HG02642 (cell line): ENCODE measurements around the gene CLRN3.

ENCODE experiments used
- ATAC-seq: cut with Tn5 transposase; IDR thresholded peaks from one replicate; pipeline ENCODE4 v1.9.1; 2021; ENCODE audit warnings: mild to moderate bottlenecking; ENCODE audit not compliant: unreplicated experiment, poor library complexity

CLRN3 gene

DNA sequence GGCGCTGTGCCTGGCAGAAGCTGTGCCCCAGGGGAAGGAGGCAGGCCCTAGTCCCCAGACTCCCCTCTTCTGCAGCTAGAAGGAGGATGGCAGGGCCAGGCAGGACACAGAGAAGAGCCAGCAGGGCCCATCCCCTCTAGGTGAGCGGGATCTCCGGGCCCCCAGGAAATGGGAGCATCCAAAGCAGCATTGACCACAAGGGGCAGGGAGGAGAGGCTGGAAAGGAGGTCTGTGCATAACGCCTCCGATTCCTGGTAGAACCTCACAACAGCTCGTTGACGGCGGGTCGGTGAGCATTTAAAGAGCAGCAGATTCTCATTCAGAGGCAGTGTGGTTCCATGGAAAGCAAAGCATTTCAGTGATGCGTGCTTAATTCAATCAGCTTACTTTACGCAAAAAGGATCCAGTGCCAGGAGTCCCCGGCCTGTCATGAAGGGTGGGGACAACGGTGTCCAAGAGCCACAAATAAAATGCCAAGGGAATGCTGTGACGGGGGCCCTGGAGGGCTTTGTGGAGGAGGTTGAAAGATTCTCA lies 41.0 kb downstream of the CLRN3 start:
- no peak for ATAC-seq

DNA sequence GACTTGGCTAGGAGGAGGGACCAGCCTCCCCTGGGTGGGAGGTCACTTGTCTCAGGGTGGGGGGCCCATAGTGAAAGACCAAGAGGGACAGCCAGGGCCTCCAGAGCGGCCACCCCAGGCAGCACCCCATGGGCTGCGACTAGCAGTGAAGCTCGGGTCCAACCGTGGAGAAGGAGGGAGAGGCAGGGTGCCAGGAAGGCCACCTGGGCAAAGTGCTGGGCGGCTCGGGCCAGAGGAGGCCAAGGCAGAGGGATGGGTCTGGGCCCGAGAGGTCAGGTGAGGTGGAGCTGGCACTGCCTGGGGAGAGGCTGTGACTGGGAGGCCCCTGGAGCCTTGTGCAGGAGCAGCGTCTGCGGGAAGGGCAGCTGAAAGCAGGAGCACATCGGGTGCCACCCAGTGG lies 41.8 kb downstream of the CLRN3 start:
- no peak for ATAC-seq

DNA sequence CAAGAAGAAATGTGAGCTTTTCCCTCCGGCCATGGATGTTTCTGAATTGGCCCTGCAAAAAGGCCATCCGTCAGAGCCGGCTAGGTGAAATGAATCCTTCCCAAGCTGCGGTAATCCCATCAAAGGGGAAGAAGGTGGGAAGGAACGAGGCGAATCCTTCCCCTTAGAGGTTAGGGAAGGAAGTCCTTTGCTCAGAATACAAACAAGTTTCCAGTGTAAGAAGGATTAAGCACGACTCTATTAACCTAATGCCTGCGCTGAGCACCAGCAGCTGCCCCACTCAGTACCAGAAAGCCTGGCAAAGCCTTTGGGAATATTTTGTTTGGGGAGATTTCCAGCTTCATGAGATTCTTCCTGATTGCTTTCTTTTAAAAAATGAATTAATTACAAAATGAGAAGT lies 42.8 kb downstream of the CLRN3 start:
- no peak for ATAC-seq

DNA sequence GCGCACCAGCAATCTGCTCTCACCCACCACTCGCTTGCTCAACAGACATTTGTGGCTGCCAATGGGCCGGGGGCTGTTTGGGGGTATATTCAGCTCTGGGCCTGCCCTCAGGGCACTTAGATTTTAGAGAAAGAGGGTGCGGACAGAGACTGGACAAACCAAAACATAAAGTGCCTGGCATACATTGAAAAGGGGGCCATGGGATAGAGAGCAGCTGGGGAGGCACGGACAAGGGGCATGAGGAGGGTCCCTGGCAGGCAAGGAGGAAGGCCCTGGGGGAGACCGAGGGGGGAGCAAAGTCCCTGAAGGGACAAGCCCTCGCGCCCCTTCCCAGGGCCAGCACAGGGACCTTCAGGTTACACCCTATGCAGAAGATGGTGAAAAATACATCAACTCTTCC lies 43.5 kb downstream of the CLRN3 start:
- no peak for ATAC-seq

DNA sequence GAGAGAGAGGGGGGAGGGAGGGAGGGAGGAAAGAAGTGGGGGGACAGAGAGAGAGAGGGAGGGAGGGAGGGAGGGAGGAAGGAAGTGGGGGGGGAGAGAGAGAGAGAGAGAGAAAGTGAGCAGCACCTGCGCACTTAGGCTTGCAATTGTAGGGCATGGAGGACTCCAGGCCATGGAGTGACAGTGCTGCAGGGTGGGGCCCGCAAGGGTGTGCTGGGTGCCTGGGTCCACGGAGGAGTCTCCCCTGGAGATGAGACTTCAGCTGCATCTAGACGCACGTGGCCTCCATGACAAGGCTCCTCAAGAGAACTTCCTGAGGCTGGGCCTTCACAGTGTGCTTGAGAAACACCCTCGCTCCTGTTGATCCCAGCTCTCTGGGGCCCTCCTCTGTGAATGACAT lies 44.5 kb downstream of the CLRN3 start:
- ATAC-seq = no peak

DNA sequence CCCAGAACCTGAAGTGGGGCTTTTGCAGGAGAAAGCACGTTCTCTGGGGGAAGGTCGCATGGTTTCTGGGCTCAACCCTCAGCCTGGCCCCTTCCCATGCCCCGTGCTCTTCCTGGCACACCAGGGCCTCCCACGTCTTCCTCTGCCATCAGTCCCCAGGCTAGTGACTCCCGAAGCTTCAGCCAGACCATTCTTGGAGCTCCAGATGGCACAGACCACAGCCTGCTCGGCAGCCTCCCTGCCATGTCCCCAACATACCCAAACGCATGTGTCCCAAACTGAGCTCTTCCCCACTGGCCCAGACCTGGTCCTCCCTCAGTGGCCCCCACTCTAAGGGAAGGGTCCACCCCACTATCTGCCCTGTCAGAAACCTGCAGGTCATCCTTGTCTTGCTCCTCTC lies 47.0 kb downstream of the CLRN3 start:
- ATAC-seq = no peak

DNA sequence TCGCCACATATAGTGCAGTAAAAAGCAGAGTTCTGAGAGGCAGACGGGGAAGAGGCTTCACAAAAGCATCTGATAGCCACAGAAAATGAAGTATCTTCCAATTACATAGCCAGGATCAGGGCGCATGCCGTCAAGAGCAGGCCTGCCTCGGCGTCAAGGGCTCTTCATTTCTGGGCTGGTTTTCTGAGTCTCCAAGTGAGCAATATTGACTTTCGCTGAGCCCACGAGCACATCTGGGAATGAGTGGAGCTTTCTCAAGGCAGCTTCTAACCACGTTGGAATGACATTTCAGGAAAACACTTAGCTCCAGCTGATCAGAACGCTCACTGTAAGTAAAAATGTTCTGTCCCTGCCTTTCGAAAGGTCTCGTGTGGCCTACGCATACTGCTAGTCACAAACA lies 51.9 kb downstream of the CLRN3 start:
- no peak for ATAC-seq

DNA sequence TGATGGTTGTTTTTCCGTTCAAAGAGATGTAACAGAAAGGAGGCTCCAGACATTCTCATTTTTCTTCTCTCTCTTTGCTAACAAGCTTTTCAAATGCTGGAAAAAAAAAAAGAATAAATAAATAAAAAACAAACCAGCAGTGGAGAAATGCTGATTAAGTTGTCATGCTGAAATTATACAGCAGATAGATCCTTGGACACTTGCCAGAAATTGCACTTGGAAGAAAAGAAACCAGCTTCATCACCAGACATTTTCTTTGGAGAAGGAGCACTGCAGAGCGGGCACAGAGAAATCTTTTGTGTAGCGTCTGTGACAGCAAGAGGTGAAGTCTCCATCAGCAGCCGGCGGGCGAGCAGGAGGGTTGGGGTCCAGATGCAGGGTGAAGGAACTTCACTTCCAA lies 55.8 kb downstream of the CLRN3 start:
- ATAC-seq = no peak

DNA sequence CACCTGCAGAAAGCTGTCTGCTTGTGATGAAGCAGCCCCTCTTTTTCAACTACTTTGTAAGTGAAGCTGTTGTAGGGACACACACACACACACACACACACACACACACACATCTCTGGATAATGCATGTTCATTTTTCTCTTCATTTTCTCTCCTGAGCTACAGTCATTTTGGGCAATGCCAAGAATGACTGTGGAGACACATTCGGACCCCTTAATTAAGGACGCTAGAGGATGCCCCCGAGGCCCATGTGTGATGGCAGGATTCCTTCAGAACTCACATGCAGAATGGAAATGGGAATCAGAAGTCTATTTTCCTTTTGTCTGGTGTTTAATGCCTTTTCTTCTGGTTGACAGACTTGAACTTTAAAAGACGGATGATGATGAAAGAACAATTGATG lies 56.6 kb downstream of the CLRN3 start:
- no peak for ATAC-seq

DNA sequence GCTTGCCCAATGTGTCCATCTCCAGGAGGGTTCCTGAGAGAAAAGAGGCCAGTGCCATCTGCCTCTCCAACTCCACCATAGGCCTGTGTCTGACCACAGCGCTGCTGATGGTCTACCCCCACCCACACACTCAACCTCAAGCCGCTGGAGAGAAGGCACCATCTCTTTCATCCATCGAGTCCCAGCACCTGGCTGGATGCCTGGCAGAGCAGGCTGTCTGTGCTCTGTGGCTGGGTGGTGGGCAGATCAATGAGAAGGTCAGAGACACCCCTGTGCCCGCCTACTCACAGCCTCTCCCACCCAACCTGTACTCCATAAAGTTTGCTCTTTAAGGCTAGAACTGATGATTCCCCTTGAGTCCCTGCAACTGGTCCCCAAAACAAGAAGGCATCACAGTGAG lies 58.0 kb downstream of the CLRN3 start:
- no peak for ATAC-seq

DNA sequence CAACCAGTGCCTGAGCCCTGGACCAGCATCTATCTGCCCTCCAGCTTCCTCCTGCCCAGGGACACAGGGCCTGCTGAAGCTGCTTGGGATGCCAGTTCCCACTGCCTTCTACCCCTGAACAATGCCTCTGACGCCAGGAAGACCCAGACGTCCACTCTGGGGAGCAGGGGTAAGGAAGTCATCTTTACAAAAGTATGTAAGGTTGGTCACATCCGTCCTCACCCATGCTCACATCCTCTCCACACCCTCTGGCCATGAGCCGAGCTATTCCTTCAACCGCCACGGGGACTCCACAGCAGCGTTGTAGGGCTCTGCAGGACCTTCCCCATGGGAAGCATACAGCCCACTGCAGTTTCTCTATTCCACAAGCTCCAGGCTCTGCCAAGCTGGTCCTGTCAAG lies 58.5 kb downstream of the CLRN3 start:
- no peak for ATAC-seq

DNA sequence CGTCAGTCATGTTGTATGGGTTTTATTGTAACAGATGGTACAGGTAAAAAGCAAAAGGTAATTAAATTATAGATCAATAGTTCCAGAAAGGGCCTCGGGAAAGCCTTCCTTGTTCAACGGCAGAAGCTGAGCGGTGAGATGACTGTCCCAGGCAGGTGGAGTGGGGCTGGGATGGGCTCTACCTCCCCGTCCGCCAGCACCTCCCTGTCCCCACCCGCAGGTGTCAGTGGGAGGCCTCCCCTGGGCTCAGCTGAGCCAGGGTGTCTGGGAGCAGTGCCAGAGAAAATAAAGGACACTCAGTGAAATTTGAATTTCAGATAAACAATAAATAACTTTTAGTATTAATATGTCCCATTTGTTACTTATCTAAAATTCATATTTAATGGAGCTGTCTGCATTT lies 58.9 kb downstream of the CLRN3 start:
- no peak for ATAC-seq

DNA sequence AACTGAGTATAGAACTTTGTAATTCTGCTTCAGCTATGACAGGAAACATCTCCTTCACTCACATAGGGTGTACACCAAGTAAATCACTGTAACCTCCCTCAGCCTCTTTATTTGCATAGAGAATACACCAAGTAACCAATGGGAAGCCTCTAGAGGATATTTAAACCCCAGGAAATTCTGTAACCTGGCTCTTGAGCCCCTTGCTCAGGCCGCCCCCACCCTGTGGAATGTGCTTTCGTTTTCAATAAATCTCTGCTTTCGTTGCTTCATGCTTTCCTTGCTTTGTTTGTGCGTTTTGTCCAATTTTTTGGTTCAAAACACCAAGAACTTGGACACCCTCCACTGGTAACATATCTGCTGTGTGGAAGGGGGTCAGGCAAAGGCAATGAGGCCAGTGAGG lies 60.2 kb downstream of the CLRN3 start:
- ATAC-seq = no peak

DNA sequence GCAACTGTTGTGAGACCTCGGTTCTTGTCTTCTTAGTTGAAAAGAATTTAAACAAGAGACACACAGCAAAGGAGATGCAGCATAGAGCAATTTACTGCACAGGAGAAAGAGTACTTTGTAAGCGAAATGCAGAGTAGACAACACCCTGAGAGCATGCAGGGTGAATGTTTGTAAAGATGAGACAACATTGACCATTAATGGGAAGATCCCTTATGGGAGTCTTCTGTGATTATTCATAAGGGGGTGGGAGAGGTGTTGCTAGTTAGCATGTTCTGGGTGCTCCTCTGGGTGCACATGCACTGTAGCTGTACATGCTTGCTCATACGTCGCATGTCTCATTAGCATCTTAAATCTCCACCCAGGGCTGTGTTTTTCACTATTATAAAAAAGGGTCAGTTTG lies 62.3 kb downstream of the CLRN3 start:
- no peak for ATAC-seq
